NCI-H1048 (cell line): Measurements from ENCODE around the gene TRIM47.
"Not testable (repeated sequence)": the region's sequence is repeated elsewhere in the genome, so short reads cannot be mapped to it uniquely, and the experiment has no call there.

Experiments used
- DNase-seq: peaks from one replicate; lab custom pipeline; 2025; lab: John Stamatoyannopoulos, UW

Gene TRIM47

DNA sequence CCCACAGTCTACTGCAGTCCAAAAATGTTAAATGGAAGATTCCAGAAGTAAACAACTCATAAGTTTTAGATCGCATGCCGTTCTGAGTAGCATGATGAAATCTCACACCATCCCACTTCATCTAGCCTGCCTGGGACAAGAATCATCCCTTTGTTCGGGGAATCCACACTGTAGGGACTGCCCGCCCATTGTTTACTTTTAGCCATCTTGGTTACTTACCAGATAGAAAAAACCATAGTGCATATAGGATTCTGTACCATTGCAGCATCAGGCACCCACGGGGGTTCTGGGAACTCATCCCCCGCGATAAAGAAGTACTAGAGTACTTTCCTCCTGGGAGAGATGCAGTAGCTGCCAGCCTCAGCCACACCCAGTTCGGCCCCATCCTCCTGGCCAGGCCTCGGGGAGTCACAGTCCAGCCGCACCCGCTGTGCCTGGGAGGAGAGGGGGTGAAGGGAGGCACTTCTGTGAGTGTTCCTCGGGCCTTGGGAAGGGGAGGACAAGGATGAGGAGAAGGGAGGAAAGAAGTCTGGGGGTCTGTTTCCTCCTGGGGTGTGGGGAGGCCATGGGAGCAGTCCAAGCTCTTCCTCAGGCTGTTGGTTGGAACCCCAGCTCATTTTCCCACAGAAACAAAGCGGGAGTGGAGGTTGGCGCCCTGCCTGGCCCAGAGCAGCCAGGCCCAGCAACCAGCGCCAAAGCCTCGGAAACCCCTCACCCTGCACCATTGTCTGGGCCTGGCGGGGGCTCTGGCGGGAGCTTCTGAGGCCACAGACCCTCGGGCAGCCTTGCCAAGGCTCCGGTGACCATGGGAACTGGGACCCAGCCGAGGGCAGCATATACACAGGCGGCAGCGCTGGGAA lies 8.9 kb downstream of the TRIM47 start:
- DNase-seq: no peak

DNA sequence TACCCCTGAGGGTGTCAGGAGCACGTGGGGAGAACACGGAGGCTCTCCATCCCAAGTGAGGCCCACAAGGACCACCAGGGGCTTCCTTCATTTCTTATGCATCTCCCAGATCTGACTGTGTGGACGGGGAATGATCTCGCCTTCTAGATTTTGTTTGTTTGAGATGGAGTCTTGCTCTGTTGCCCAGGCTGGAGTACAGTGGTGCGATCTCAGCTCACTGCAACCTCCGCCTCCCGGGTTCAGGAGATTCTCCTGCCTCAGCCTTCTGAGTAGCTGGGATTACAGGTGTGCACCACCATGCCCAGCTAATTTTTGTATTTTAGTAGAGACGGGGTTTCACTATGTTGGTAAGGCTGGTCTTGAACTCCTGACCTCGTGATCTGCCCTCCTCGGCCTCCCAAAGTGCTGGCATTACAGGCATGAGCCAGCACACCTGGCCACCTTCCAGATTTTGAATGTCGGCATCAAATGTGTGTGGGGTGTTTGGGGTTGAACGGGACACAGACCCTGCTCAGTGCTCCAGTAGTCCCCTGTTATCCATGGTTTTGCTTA lies 9.6 kb downstream of the TRIM47 start:
- DNase-seq: not testable (repeated sequence)

- DNase-seq: not testable (repeated sequence)
Observed at GRCh38 chr17:75865404-75866188, 12.8 kb downstream of the TRIM47 start.

- not testable (repeated sequence) for DNase-seq
Observed at GRCh38 chr17:75864887-75865286, 13.5 kb downstream of the TRIM47 start.

- DNase-seq: no peak
Observed at GRCh38 chr17:75864448-75864871, 13.9 kb downstream of the TRIM47 start.

GRCh38 chr17:75861927-75862317 lies 16.5 kb downstream of the TRIM47 start:
- no peak for DNase-seq

DNA sequence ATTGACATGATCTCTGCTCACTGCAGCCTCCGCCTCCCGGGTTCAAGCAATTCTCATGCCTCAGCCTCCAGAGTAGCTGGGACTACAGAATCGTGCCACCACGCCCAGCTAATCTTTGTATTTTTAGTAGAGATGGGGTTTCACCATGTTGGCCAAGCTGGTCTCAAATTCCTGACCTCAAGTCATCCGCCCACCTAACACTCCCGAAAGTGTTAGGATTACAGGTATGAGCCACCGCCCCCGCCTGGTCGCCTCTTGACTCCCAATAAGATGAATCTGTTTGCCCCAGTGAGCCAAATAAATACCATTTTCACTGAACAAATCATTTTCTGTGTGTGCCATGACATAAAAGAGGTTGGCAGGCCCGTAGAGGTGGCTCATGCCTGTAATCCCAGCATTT lies 19.0 kb downstream of the TRIM47 start:
- DNase-seq: not testable (repeated sequence)

GRCh38 chr17:75856062-75856756 lies 22.2 kb downstream of the TRIM47 start:
- DNase-seq: no peak

- DNase-seq: peak; percentile 99
Observed at GRCh38 chr17:75855310-75856061, 22.9 kb downstream of the TRIM47 start, which contains the start of gene WBP2. Gene WBP2, minus strand, starts transcription at chr17:75855335. Its CDS starts 38 bp downstream, at chr17:75855297.

- no peak for DNase-seq
Observed at GRCh38 chr17:75854881-75855309, 23.5 kb downstream of the TRIM47 start.

DNA sequence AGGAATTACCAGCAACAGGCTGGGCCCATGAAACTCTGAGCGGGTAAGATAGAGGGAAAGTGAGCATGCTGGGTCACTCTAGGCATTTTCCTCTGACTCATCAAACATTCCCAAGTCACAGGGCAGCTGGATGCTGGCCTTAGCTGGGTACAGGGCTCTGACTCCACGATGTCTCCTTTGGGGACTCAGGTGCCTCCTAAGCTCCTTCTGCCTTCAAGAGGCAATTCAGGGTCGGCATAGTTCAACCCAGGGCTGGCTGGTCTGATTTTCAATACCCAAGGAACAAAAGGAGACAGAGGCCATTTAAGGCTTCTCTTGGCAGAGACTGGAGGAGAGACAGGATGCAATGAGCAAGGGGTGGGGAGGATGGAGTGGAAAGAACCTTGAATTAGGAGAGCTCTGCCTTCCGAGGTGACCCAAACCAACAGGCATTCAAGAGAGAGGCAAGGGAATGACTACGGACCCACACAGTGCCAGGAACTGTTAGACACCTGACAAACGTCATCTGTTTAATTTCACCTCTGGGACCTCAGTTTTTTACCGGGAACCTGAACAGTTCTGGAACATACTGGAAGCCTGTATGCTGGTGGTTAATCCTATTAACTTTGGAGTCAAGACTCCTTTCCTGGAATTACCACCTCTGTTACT lies 24.2 kb downstream of the TRIM47 start:
- DNase-seq: no peak

DNA sequence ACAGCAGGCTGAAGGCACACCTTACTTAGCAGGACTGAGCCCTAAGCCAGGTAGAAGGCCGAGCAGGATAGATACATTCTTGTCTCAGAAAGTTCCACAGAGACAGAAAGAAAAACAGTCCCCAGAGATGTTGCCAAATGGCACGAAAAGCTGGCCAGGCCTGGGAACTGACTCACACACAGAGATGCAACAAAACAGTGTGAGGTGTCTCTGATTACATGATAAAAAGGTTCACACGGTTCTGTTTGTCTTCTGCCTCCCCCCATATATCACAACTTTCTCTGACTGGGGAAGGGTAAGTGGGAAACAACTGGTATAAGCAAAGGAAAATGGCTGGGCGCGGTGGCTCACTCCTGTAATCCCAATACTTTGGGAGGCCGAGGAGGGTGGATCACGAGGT lies 24.9 kb downstream of the TRIM47 start:
- DNase-seq: no peak

GRCh38 chr17:75851693-75851991 lies 26.7 kb downstream of the TRIM47 start:
- not testable (repeated sequence) for DNase-seq

DNA sequence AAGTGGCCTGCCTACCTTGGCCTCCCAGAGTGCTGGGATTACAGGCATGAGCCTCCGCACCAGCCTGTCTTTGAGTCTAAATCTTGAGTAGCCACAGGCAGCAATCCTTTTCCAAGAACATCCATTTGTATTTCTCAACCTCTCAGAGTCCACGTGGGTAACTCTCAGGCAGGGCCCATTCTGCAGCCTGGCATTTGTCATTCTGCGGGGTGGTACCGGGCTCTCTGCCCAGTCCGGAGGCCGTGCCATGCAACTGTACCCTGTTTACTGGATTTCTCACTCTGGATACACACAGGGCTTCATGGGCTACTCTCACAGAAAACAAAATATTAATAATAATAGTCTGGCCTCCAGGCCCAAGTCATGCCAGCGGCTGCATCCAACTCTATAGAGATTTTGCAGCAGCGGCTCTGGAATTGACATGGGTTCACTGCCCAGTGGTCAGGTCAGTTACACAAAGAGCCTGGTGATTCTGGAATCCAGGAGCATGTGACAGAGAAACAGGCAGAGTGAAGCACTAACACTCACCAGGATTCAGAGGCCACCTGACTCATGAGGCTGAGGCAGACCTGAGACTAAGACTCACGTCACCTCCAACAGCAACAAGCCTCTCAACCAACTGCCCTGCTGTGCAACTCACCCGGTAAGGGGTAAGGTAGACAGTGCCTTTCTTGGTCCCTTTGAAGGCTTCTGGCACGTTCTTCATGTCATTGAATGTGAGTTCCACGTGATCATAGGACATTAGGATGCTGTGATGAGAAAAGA lies 27.3 kb downstream of the TRIM47 start:
- no peak for DNase-seq

- DNase-seq: no peak
Observed at GRCh38 chr17:75849724-75850123, 28.7 kb downstream of the TRIM47 start.

DNA sequence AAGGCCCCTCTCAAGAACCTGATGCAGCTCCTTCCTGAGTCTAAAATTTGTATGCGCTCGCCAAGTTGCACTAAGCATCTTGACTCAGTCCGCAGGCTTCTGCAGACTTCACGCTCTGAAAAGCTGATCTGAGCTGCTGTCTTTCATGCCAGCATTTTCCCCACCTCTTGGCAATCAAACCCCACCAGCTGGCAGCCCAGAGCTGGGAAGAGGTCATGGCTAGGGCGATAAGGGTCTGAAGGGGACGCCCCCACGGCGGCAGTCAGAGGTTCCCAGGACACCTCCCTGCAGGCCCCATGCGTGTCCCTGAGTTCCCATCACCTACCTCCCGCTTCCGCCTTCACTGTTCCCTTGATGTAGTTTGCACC lies 29.1 kb downstream of the TRIM47 start:
- no peak for DNase-seq

- DNase-seq: peak; percentile 69
Observed at GRCh38 chr17:75848523-75849278, 29.7 kb downstream of the TRIM47 start.

DNA sequence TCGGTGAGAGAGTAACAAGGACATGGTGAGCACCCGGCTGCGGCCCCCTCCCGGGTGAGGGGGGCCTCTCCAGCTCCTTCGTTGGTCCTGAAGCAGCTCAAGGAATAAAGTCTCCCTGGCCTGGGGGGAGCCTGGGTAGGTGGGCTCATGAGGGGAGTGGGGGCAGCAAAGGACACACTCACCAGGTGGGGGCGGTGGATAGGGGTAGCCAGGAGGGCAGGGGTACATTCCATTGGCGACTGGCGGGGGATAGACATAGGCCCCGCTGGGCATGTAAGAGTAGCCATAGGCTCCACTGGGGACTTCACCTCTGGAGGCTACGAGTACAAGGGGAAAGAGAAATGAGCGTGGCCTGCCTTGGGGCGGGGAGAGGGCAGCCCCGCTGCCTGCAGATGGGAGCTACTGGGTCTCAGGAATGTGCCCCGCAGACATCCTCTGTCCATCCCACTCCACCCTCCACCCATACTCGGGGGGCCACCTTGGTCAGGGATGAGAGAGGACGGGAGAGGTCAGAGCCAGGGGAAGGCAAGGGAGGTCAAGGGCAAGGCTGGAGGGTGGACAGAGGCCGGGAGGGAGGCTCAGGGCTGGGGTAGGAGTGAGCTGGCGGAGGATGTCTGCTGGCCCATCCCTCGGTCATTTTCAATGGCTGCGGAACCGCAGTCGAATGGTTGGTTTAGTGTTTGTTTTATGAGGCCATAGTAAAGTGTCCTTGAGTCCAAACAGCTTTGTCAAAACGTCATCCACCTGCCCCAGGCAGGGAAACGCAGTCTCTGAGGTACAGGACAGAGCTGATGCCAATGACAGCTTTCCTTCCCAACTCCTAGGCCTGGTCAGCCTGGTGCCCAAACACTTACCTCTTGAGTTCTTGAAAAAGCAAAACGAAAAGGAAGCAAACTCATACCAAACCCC lies 30.5 kb downstream of the TRIM47 start:
- no peak for DNase-seq
